Loucy (cell line): ENCODE measurements around the gene WDR7.

Source experiments
- H2AFZ ChIP-seq: fragments of 200-600 bp; sonication (generic); 2 replicates; pipeline ENCODE4 v1.6.0; 2016; ENCODE audit warnings: antibody characterized with exemption, mild to moderate bottlenecking, low read length, moderate library complexity
- H3F3A ChIP-seq: fragments of 200-600 bp; 2 replicates; pipeline ENCODE4 v1.6.0; 2016; ENCODE audit warnings: antibody characterized with exemption, low read depth, mild to moderate bottlenecking
- H3K27me3 ChIP-seq: fragments of 200-600 bp; sonication (generic); 2 replicates; pipeline ENCODE4 v1.6.1; 2014; ENCODE audit warnings: low read length, mild to moderate bottlenecking; ENCODE audit not compliant: insufficient read depth, poor library complexity, severe bottlenecking
- H3K36me3 ChIP-seq: fragments of 200-600 bp; sonication (generic); 2 replicates; pipeline ENCODE4 v1.6.1; 2016; ENCODE audit warnings: low read length; ENCODE audit not compliant: insufficient read depth
- H3K4me1 ChIP-seq: fragments of 200-600 bp; sonication (generic); 2 replicates; pipeline ENCODE4 v1.5.1; 2014; ENCODE audit warnings: low read length, mild to moderate bottlenecking; ENCODE audit not compliant: insufficient read depth, poor library complexity, severe bottlenecking
- H3K4me2 ChIP-seq: fragments of 200-600 bp; sonication (generic); 2 replicates; pipeline ENCODE4 v1.6.0; 2014; ENCODE audit warnings: antibody characterized with exemption, low read length, low read depth, mild to moderate bottlenecking; ENCODE audit not compliant: poor library complexity, severe bottlenecking
- H3K4me3 ChIP-seq: fragments of 200-600 bp; sonication (generic); 2 replicates; pipeline ENCODE4 v1.5.1; 2014; ENCODE audit warnings: low read length, mild to moderate bottlenecking, mixed read lengths; ENCODE audit not compliant: poor library complexity, severe bottlenecking
- H3K79me2 ChIP-seq: fragments of 200-600 bp; sonication (generic); 2 replicates; pipeline ENCODE4 v1.6.1; 2014; ENCODE audit warnings: low read length; ENCODE audit not compliant: insufficient read depth
- H3K9ac ChIP-seq: fragments of 200-600 bp; sonication (generic); 2 replicates; pipeline ENCODE4 v1.6.0; 2014; ENCODE audit warnings: mild to moderate bottlenecking, low read depth, low read length, moderate library complexity; ENCODE audit not compliant: poor library complexity, severe bottlenecking
- H3K9me2 ChIP-seq: fragments of 200-600 bp; sonication (generic); replicated peaks from 2 replicates; pipeline ENCODE4 v1.6.1; 2016; ENCODE audit warnings: low read depth, low read length, mixed read lengths
- H3K9me3 ChIP-seq: fragments of 200-600 bp; sonication (generic); 2 replicates; pipeline ENCODE4 v1.6.1; 2014; ENCODE audit warnings: mild to moderate bottlenecking, antibody characterized with exemption, low read length, low read depth; ENCODE audit not compliant: insufficient read depth
- H4K20me1 ChIP-seq: fragments of 200-600 bp; sonication (generic); 2 replicates; pipeline ENCODE4 v1.6.0; 2014; ENCODE audit warnings: antibody characterized with exemption, low read length, mild to moderate bottlenecking; ENCODE audit not compliant: insufficient read depth, poor library complexity, severe bottlenecking
- EZH2phosphoT487 ChIP-seq: fragments of 200-600 bp; IDR thresholded peaks from 2 replicates; pipeline ENCODE4 v1.6.1; 2018; ENCODE audit warnings: antibody characterized with exemption, mild to moderate bottlenecking, moderate library complexity, borderline replicate concordance
- TF ChIP-seq, protein P1 (sequence below): fragments of 200-600 bp; sonication (generic); conservative IDR thresholded peaks from 2 replicates; pipeline ENCODE4 v1.5.1; 2014; ENCODE audit warnings: mild to moderate bottlenecking, antibody characterized with exemption, low read length

The WDR7 gene

DNA sequence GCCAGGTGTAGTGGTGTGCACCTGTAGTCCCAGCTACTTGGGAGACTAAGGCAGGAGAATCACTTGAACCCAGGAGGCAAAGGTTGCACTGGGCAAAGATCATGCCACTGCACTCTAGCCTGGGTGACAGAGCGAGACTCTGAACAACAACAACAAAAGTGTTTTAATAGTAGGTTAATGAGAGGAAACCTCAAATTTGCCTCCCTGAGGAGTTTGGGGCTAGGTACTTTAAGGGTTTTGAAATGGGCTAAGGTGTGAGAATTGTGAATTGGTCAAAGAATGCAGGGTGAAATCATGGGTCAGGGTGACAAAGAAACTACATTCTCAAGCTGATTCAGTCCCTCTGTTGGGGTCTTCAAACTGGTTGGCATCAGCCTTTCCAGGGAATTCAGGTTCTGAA lies 435.0 kb downstream of the WDR7 start:
- TF ChIP-seq, protein P1, sequence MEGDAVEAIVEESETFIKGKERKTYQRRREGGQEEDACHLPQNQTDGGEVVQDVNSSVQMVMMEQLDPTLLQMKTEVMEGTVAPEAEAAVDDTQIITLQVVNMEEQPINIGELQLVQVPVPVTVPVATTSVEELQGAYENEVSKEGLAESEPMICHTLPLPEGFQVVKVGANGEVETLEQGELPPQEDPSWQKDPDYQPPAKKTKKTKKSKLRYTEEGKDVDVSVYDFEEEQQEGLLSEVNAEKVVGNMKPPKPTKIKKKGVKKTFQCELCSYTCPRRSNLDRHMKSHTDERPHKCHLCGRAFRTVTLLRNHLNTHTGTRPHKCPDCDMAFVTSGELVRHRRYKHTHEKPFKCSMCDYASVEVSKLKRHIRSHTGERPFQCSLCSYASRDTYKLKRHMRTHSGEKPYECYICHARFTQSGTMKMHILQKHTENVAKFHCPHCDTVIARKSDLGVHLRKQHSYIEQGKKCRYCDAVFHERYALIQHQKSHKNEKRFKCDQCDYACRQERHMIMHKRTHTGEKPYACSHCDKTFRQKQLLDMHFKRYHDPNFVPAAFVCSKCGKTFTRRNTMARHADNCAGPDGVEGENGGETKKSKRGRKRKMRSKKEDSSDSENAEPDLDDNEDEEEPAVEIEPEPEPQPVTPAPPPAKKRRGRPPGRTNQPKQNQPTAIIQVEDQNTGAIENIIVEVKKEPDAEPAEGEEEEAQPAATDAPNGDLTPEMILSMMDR, result no peak
- TF ChIP-seq EZH2phosphoT487, result no peak
- H3K4me2 ChIP-seq, result no peak overlapping the region
- H2AFZ ChIP-seq, result no peak overlapping the region
- H3K9ac ChIP-seq, result no peak overlapping the region
- H3F3A ChIP-seq, result no peaks in the 10 kb centered on the region
- H3K4me3 ChIP-seq, result no peak overlapping the region
- H3K36me3 ChIP-seq, result no peaks in the 10 kb centered on the region
- H3K79me2 ChIP-seq, result no peaks in the 10 kb centered on the region
- H4K20me1 ChIP-seq, result no peaks in the 10 kb centered on the region
- no peaks in the 10 kb centered on the region for H3K9me2 ChIP-seq
- peaks cover 22% of the 10 kb centered on the region for H3K27me3 ChIP-seq
- peaks cover 20% of the 10 kb centered on the region for H3K4me1 ChIP-seq
- no peaks in the 10 kb centered on the region for H3K9me3 ChIP-seq
